ENCODE measurements around the gene SART3. TPM values are rescaled to one million over a fixed set of nuclear protein-coding genes. Genes with fewer than 3 reads are reported as not detected.

Gene SART3
- polyA plus RNA-seq, 1 of the 3 experiments (the other 2 are of a cell fraction): 28.9 TPM

GRCh38 chr12:108609537-108610335 lies 48.8 kb upstream of the SART3 start (continued):
- TF ChIP-seq JUND (IDR thresholded peaks at IDR 0.05): no peak
- TF ChIP-seq NFIC (IDR thresholded peaks at IDR 0.05; ENCODE audit: borderline replicate concordance): no peak

GRCh38 chr12:108608616-108609015 lies 47.6 kb upstream of the SART3 start:
- no peak overlapping the region for H3K4me2 ChIP-seq
- CTCF ChIA-PET: interaction anchor here (0.6 to 19.2 kb wide), 3 partner anchors 9 to 340 kb away, joined by 4 to 503 read pairs (median 63); partner anchors contain the start of genes ISCU and SART3
- H3K9me2 ChIP-seq: no peaks in the 10 kb centered on the region
- H3K9ac ChIP-seq: no peak overlapping the region
- H4K20me1 ChIP-seq (ENCODE audit: insufficient read depth): no peaks in the 10 kb centered on the region
- no peak for TF ChIP-seq FOXM1 (IDR thresholded peaks at IDR 0.05; ENCODE audit: low read depth)
- TF ChIP-seq ELF1 (IDR thresholded peaks at IDR 0.05): no peak
- TF ChIP-seq EZH2phosphoT487 (IDR thresholded peaks at IDR 0.05; ENCODE audit: borderline replicate concordance, low read depth): no peak
- TF ChIP-seq CHD2 (IDR thresholded peaks at IDR 0.05; ENCODE audit: low read length, partially characterized antibody): no peak
- no peak for TF ChIP-seq SIN3A (IDR thresholded peaks at IDR 0.05; ENCODE audit: borderline replicate concordance, low read depth, low read length)
- no peak for TF ChIP-seq RXRA (IDR thresholded peaks at IDR 0.05; ENCODE audit: borderline replicate concordance, low read depth)
- TF ChIP-seq ZBTB33 (IDR thresholded peaks at IDR 0.05; ENCODE audit: borderline replicate concordance, low read depth): no peak
- TF ChIP-seq RFX5 (IDR thresholded peaks at IDR 0.05; ENCODE audit: low read length): no peak
- TF ChIP-seq FOXJ3 (CRISPR knock-in tag; IDR thresholded peaks at IDR 0.05): no peak
- no peak for TF ChIP-seq TEAD4 (IDR thresholded peaks at IDR 0.05; ENCODE audit: borderline replicate concordance, insufficient read depth)
- TF ChIP-seq MAX (IDR thresholded peaks at IDR 0.05; ENCODE audit: low read depth): no peak
- no peak overlapping the region for H3K4me3 ChIP-seq (ENCODE audit: low read depth in 2 of 2, low read length in 1 of 2)
- peaks cover 7 to 21% of the 10 kb centered on the region in 2 experiments; a peak in 3 of 4 replicates for H3K4me1 ChIP-seq (ENCODE audit: control insufficient read depth in 1 of 2, insufficient read depth in 2 of 2, low read depth in 1 of 2, low read length in 1 of 2)
- no peak for DNase-seq
- H3K27me3 ChIP-seq (ENCODE audit: insufficient read depth): no peaks in the 10 kb centered on the region
- no peak overlapping the region for H2AFZ ChIP-seq (ENCODE audit: low read depth)
- no peaks in the 10 kb centered on the region for H3K79me2 ChIP-seq (ENCODE audit: insufficient read depth)
- WGBS (ENCODE audit: low lambda C conversion rate): 75% methylated on average over 1 of the region's 5 CpGs
- H3F3A ChIP-seq (replicated peaks; ENCODE audit: insufficient read depth): peaks cover 10% of the 10 kb centered on the region
- POLR2A ChIA-PET: no interaction called here
- no peak overlapping the region for H3K27ac ChIP-seq (ENCODE audit: low read depth in 2 of 2, low read length in 1 of 2)
- H3K36me3 ChIP-seq (replicated peaks in 1 of 2; ENCODE audit: control insufficient read depth in 1 of 2, insufficient read depth in 2 of 2, low read length in 1 of 2): no peaks in the 10 kb centered on the region
- H3K9me3 ChIP-seq: no peaks in the 10 kb centered on the region
